GM19372 (cell line): ENCODE data around the gene PCGF2.
"Not testable (repeated sequence)": the region's sequence is repeated elsewhere in the genome, so short reads cannot be mapped to it uniquely, and the experiment has no call there.

Experiments
- ATAC-seq: cut with Tn5 transposase; IDR thresholded peaks from one replicate; pipeline ENCODE4 v1.9.1; 2021; ENCODE audit warnings: mild to moderate bottlenecking, low read depth, moderate library complexity; ENCODE audit not compliant: unreplicated experiment

PCGF2 gene

DNA sequence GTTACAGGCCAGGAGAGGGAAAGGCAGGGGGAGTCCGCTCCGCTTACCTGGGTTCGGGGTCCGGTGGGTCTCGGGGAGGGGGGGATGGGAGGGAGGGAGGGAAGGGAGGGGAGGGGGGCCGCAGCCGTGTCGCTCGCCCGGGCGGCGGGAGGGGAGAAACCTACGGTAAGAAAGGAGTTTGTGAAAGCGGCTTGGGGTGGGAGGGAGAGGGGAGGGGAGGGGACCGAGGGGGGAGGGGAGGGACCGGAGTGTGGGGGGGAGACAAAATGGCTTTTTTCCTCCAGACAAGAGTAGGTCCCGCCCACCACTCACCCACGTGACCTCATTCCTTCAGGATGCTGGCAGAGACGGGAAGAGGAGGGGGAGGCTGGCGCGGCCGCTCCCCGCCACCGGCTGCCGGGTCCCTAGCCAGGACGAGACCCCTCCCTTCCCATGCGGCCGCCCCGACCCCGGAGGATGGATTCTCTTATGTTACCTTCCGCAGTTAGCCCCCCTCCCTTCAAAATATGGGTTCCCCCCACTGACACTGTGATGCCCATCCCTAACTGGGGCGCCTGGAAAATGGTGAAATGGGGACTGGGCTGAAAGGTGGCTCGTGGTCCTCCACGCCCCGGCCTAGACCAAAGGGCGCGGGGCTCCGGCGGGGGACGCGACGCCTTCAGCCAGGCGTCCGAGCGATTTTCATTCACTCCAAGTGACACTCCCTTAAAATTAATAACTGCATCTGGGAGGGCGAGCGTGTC, at the start of gene PCGF2:
PCGF2 (minus strand) TSS at position 188 of the 743 bp plus-strand sequence. CDS start 7,934 bp downstream, outside the sequence.
- no peak for ATAC-seq

DNA sequence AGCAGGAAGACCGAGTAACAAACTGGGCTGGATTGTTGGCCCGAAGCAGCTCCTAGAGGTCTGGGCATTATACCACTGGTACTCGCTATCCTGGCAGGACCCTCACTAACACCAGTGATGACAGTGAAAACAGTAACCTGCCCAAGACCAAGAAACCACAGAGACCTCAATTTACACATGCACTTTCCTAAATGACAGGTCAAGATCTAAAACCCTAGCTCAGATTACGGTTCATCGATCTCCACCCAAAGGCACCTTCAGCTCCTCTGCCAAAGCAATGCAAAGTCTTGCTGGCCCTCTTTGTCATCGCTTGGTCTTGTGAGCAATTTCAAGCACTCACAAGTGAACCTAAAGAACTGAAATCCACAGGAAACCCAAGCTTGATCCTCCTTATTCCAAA, 49.7 kb upstream of the PCGF2 start:
- no peak for ATAC-seq

DNA sequence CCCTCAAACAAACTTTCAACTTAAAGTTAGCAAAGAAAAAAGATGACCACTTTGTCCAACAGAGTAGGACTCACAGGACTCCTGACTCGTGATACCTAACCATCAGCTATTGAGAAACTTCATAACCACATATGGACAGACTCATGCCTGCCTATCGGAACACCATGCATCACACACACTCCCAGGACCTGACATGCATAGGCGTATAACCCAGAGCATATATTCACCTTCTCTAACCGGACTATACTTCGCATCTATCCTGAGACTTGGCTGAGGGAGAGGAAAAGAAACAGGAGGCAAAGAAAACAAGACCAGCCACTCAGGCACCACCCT, 49.0 kb upstream of the PCGF2 start:
- no peak for ATAC-seq

DNA sequence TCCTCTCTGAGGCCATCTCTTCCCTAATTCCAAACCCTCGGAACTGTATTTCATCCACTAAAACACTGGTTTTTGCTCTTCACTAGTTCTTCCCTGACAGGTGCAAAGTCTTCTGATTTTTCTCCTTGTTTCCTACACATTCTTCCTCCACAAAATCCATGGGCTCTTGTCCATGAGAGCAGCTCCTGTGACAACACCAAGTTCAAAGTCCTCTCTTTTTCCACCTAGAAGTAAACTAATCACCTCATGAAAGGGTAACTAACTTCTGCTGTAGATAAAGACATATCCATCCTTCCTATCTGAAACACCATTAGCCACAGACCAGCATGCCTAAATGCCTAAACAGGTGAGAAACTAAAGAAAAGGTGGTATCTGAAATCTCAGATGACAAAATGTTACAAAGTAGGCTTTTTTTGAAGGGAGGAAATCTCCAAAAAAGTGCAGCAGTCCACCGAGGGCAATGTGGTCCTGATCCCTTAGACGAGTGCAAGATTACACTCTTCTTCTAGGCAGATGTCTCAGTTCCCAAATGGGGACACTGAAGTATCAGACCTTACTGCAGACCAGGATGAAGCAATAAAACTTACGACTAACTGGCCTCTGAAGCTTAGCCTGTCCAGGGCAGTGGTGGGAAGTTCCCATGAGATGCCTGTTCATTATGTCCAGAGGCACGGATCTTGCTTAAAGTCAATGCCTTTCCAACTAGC, 48.5 kb upstream of the PCGF2 start:
- ATAC-seq, result no peak

DNA sequence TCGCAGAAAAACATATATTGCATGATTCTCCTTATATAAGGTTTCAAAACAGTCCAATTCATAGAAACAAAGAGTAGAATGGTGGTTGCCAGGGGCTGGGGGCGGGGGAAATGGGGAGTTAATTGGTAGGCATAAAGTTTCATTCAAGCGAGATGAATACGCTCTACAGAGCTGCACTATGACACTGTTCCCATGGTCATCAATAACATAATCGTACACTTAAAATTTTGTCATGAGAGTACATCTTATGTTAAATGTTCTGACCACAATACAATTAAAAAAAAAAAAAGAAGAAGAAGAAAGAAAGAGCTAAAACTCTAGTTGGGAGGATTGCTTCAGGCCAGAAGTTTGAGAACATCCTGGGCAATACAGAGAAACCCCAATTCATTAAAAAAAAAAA, 46.1 kb upstream of the PCGF2 start:
- no peak for ATAC-seq

DNA sequence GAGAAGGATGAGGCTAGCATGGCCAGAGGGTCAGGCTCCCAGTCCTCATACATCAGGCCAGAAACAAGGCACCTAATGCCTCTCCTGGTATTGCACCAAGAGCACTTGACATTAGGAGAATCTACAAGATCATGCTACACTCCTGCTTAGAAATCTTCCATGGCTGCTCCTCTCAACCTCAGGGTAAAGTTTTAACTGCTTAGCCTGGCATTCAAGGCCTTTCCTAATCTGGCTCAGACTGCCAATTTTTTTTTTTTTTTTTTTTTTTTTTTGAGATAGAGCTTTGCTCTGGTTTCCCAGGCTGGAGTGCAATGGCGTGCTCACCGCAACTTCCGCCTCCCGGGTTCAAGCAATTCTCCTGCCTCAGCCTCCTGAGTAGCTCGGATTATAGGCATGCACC, 43.0 kb upstream of the PCGF2 start:
- no peak for ATAC-seq

DNA sequence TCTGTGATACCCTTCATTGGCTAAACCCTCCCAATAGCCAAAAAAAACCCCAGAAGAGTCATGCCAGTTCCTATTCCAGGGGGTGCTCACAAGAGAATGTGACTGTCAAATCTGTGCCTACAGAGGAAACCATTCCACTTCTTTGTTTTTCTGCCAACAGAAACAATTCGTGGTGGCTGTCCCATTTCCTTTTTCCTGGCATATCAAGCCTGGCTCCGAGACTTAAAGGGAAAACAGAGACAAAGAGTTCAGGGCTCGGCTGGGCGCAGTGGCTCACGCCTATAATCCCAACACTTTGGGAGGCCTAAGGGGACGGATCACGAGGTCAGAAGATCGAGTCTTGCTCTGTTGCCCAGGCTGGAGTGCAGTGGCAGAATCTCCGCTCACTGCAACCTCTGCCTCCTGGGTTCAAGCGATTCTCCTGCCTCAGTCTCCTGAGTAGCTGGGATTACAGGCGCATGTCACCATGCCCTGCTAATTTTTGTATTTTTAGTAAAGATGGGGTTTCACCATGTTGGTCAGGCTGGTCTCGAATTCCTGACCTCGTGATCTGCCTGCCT, 42.1 kb upstream of the PCGF2 start:
- not testable (repeated sequence) for ATAC-seq

DNA sequence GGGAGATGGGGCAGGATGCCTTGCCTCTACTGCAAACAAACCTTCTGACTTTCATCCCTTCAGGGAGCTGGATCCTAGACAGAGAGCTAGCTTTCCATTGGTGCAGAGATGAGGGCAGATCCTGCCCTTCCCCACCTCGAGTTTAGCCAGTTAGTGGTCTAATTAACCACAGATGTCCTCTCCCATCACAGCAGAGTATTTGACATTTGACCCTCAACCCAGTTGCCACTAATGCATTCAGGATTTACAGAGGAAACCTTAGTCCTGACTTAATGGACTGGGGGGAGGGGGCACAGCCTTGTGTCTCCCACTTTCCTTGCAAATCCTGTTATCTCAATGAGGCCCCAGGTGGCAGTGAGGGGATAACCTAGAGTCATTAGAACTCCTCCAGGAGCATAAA, 41.0 kb upstream of the PCGF2 start:
- no peak for ATAC-seq

DNA sequence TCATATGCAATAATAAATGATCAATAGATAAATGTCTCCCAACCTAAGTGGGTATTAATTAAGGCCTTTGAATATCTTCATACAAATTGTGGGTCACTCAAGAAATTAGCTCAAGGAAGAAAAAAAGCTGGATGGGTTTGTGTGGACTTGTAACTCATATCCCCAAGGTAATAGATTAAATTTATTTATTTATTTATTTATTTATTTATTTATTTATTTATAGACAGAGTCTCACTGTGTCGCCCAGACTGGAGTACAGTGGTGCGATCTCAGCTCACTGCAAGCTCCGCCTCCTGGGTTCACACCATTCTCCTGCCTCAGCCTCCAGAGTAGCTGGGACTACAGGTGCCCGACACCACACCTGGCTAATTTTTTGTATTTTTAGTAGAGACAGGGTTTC, 39.9 kb upstream of the PCGF2 start:
- not testable (repeated sequence) for ATAC-seq

DNA sequence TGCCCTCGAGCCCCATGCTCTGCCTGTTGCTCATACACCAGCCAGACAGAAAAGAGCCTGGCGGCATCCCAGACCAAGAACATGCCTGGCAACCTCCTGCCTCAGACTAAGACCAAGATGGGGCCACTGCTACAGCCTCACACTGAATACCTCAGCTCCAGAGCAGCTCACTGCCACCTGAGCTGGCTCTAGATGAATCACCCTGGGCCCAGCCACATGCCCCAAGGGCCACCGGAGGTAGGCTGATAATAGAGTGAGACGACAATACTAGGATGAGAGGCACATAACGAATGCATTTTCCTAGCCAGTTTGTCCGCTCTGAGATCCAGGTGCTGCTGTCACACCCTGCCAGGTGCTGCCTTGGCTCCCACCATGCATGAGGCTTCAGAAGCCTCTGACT, 38.2 kb upstream of the PCGF2 start:
- ATAC-seq, result no peak

DNA sequence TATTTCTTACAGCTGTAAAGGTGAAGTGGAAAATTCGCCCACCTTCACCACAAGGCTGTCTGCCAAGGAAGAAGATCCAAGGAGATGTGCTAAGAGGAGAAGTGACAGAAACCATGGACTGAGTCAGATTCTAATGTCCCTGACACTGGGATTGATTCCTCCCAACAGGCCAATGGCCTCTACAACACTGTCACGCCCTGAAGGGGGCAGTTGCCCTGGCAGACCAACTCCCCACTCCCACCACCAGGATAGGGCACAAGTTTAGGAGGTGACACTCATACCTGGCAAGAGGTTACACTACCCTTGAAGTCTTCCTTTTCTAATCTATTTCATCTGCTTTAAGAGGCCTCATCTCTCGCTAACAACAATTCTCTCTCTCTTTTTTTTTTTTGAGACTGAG, 35.1 kb upstream of the PCGF2 start:
- ATAC-seq, result no peak

DNA sequence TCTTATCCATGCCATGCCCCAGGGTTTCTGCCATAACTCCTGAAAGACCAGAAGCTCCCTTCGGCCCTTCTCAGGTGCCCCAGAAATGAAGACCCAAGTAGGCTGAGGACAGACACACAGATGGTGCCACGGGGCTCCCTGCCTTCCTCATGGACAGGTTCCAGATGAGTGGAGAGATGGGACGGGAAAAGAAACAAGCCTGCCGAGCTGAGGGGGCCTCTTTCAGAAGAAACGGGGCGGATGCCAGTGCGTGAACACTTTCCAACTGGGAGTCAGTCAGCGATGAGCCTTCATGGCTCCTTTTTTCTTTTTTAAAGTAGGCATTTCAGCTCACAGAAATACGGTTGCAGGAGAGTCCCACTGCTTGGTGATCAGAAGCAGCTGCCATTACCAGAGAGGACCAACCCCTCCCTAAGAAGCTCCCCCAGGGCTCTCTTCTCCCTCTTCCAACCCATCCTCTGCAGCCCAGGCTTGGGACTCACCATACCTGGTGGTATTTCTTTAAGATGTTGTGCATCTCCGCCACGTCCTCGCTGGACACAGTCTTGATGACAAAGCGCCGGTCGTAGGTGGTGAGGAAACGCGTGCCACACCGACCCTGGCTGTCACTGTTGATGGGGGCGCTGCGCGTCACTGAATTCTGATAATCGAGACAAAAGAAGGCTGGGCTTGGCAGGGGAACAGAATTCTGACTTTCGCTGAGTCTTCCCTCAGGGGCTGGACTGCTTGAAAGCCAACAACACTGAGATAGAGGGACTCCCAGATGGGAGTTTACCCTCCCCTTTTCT, 32.0 kb upstream of the PCGF2 start:
- ATAC-seq, result no peak

DNA sequence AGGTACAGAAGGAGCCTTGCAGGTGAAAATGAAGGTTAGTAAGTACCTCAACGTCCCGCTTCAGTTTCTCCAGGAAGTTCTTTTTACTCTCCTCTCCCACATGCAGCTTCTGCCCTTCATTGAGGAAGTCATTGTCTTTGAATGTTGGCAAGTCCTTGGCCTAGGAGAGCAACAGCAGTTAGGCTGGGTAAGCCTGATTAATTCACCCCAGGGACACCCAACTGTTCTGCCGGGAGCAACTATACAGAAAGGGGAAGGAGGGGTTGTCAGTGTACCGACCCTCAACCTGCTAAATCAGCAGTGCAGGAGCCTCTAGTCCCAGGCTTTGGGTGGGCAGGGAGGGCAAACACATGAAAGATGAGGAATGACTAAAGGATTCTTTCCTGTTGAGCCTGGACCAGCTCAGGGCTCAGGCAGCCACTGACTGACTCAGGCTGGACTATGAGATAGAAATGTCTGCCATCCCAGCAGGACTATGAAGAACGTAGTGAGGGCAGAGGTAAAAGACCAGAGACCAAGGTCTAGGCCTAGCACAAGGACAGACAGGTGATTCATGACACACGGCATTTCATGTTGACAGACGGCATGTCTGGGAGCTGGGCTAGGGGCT, 29.6 kb upstream of the PCGF2 start:
- no peak for ATAC-seq

DNA sequence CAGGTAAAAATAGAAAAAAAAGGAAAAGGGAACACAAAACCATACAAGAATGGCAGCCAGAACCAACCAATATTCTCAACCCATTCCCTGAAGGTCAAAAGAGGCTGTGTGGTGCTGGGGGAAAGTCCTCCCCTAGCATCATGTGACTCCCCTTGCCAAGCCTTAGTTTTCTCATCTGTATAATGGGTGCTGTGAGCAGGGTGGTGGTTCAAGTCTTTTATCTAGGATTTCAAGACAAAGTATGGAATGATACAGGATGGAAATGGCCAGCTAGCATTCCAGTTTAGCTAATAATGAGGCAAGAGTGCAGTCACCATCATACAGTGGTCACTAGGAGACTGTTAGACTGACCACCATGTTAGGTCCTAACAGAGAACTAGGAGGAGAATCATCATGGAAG, 25.1 kb upstream of the PCGF2 start:
- no peak for ATAC-seq

DNA sequence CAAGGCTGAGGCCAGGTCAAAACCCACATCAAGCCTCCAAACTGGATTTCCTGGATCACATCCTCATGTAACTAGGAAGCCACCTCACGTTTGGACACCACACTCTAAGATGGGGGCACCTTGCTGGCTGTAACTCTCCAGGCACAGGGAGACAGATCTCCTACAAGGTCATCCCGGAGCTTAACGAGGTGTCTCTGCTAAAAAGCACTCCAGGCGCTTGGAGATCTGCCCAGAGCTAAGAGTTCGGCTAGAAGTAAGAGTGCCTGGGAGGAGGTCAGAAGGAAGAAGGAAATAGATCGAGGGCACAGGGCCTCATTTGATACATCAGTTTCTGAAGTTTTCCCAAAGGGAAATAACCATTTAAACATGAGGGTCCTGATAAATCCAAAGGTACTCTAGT, 20.3 kb upstream of the PCGF2 start:
- ATAC-seq, result no peak

DNA sequence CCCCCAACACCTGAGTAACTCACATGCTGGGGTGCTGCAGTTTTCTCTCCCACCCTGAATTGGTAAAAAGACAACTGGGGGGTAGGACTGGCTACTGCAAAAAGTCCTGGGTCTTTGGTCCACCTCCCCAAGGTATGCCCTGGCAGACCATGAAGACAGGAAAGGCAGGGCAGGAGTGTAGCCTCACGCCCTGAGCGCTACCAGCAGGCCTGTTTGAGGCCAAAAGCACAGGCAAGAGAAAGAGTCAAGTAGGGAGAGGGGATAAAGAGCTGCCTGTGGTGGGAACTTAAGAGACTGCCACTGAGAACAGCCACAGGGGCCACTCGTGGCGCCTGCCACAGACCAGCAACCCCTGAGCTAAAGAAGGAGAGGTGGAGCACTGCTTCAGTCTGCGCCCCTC, 18.2 kb upstream of the PCGF2 start:
- no peak for ATAC-seq

DNA sequence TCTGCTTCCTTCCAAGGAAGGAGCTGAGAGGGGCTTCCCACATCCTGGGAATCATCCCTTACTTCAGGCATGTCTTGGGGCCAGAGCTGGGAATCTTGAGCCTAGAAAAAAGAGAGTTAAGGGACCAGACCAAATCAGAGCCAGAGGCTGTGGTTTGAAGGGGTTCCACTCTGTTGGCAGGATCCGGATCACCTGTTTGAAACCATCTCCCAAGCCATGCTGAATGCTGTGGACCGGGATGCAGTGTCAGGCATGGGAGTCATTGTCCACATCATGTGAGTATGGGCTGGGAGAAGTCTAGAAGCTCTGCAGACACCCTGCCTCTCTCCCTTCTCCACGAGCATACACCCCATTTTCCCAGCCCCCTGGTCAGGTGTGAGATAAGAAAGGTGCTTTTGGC, 14.1 kb upstream of the PCGF2 start:
- no peak for ATAC-seq

DNA sequence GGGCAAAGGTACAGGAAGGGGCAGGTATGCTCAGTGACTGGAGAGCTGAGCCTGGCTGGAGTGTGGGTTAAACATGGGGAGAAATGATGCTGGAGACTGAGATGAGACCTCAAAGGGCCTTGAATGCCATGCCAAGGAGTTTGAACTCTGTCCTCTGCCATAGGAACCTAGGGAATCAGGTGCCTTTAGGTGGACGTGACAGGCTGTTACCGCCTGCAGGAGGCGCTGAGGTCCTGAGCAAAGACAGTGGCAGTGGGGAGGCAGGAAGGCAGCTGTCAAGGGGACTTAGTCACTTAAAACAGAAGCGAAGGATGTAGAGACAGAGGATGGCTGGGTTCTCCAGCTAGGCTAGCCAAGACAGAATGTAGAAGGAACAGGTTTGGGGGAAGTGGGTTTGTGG, 13.5 kb upstream of the PCGF2 start:
- no peak for ATAC-seq

DNA sequence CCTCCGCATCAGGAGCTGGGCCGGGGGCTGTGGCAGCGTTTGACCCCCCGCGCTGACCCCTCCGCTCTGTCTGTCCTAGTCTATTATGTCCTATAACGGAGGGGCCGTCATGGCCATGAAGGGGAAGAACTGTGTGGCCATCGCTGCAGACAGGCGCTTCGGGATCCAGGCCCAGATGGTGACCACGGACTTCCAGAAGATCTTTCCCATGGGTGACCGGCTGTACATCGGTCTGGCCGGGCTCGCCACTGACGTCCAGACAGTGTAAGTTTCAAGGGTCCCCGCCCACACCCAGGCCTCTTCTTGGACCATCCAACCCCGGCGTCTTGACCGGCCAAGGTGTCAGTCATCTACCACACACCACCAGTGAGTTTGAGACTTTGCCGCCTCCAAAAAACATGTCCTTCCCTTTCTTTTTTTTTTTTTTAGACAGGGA, 5.0 kb upstream of the PCGF2 start:
- no peak for ATAC-seq

DNA sequence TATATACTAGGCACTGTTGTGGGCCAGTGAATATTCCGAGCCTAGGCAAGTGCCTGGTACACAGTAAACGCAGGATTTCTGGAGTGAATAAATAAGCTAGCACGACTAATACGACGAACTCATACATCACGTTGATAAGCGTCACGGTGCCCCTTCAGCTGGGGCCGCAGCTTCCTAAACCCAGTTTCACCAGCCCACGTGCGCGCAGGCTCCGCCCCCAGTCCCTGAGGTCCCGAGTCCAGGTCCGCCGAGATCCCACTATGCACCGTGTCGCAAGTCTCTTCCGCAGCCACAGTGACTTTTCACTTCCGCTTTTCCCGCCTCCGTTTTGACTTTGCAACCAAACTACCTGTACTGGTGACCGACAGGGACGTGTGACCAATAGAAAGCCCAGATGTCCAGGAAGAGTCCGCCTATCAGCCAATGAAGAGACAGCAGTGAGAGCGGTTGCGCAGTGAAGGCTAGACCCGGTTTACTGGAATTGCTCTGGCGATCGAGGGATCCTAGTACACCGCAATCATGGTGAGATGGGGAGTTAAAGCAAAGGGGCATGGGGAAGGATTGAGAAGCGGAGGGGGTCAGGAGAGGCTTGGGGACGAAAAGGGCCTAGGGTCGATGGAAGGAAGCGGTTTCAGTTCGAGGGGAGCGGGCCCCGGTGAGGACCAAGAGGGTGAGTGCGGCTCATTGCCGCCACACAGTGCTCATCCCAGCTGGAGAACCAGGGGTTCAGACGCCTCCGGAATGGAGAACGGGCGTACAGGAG, 4.4 kb upstream of the PCGF2 start, which contains the start of gene PSMB3:
PSMB3 (plus strand) TSS at position 434 of the 763 bp plus-strand sequence; CDS start at position 520, 86 bp downstream.
- ATAC-seq, result peak; percentile 86
